Osteoblast (primary cell): ENCODE measurements around the gene C11orf68. TPM values are rescaled to one million over a fixed set of nuclear protein-coding genes. Genes with fewer than 3 reads are reported as not detected.

ENCODE experiments used
- DNase-seq: peaks from one replicate; pipeline ENCODE4 v3.0.0; 2011; ENCODE audit warnings: low spot score, mixed read lengths; ENCODE audit not compliant: insufficient read length; ENCODE audit errors: missing footprints
- H2AFZ ChIP-seq: 2 replicates; pipeline ENCODE4 v1.6.0; 2011; ENCODE audit warnings: mild to moderate bottlenecking, low read length
- H3K27ac ChIP-seq: 2 replicates; pipeline ENCODE4 v1.5.1; 2011; ENCODE audit warnings: mild to moderate bottlenecking, low read depth, low read length, moderate library complexity
- H3K27me3 ChIP-seq: 2 replicates; pipeline ENCODE4 v1.6.0; 2012; ENCODE audit warnings: mild to moderate bottlenecking, control low read depth, inconsistent platforms, low read length, moderate library complexity; ENCODE audit not compliant: insufficient read depth
- H3K36me3 ChIP-seq: 2 replicates; pipeline ENCODE4 v1.5.1; 2011; ENCODE audit warnings: mild to moderate bottlenecking, low read length, control low read depth, moderate library complexity; ENCODE audit not compliant: insufficient read depth
- H3K4me1 ChIP-seq: 2 replicates; pipeline ENCODE4 v1.5.1; 2011; ENCODE audit warnings: mild to moderate bottlenecking, low read length, control low read depth, moderate library complexity; ENCODE audit not compliant: insufficient read depth
- H3K4me2 ChIP-seq: 2 replicates; pipeline ENCODE4 v1.6.0; 2011; ENCODE audit warnings: mild to moderate bottlenecking, low read length; ENCODE audit not compliant: insufficient read depth
- H3K4me3 ChIP-seq: fragments of 200-600 bp; sonication (generic); 3 replicates; pipeline ENCODE4 v1.5.1; 2012; ENCODE audit warnings: mild to moderate bottlenecking, low read length, inconsistent platforms; ENCODE audit not compliant: insufficient read depth
- H3K79me2 ChIP-seq: 2 replicates; pipeline ENCODE4 v1.6.0; 2012; ENCODE audit warnings: mild to moderate bottlenecking, low read length, control low read depth, inconsistent platforms; ENCODE audit not compliant: insufficient read depth
- H3K9me3 ChIP-seq: 2 replicates; pipeline ENCODE4 v1.5.1; 2011; ENCODE audit warnings: low read depth, low read length, control low read depth
- H4K20me1 ChIP-seq: 2 replicates; pipeline ENCODE4 v1.6.0; 2012; ENCODE audit warnings: mild to moderate bottlenecking, low read length, control low read depth; ENCODE audit not compliant: insufficient read depth
- total RNA-seq: library from RNA; depleted of rRNA; stranded (reverse); fragments of >200 nt; gene quantifications from 2 replicates; pipeline ENCODE4 v1.2.3, GENCODE V29; 2012
- TF ChIP-seq, protein P1 (sequence below): IDR thresholded peaks from 2 replicates; pipeline ENCODE4 v1.5.1; 2011; ENCODE audit warnings: mild to moderate bottlenecking, low read depth, low read length, moderate library complexity; ENCODE audit errors: extremely low read depth

Gene C11orf68
- total RNA-seq, 1 donor, result 32.9 TPM

DNA sequence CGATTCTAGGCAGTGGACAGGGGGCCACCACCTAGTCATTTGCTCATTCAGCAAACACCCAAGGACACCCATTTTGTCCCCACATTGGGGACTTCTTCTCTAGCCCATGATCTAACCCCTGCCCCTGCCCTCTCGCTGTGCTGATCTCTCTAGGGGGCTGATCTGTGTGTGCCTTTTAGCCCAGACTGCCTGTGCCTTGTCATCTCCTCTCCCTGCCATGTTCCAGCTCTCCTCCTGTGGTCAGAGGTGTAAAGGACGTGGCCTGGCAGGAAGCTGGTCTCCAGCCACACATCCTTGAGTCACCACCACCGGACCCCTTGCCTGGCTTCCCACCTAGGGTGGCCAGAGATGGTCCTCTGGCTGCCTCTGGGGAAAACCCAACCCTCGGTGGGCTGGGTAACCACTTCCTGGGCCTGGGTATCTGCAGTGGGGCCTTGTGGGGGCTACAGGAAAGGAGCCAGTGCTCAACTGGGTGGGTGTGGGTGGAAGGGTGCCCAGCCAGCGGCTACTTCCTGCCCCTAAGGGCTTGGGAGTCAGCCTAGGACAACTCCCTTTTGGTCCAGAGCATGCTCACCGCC is 37.9 kb downstream of the C11orf68 start:
- H3K9me3 ChIP-seq, result no peaks in the 10 kb centered on the region
- peak; percentile 80 for DNase-seq
- peaks cover 37% of the 10 kb centered on the region for H3K36me3 ChIP-seq
- peaks cover 22% of the 10 kb centered on the region for H3K79me2 ChIP-seq
- H3K4me2 ChIP-seq, result no peak overlapping the region
- H3K4me1 ChIP-seq, result peaks cover 3% of the 10 kb centered on the region
- no peak overlapping the region for H3K4me3 ChIP-seq
- H3K27me3 ChIP-seq, result no peaks in the 10 kb centered on the region
- H3K27ac ChIP-seq, result no peak overlapping the region
- H4K20me1 ChIP-seq, result peaks cover 21% of the 10 kb centered on the region
- no peak overlapping the region for H2AFZ ChIP-seq
- TF ChIP-seq, protein P1, sequence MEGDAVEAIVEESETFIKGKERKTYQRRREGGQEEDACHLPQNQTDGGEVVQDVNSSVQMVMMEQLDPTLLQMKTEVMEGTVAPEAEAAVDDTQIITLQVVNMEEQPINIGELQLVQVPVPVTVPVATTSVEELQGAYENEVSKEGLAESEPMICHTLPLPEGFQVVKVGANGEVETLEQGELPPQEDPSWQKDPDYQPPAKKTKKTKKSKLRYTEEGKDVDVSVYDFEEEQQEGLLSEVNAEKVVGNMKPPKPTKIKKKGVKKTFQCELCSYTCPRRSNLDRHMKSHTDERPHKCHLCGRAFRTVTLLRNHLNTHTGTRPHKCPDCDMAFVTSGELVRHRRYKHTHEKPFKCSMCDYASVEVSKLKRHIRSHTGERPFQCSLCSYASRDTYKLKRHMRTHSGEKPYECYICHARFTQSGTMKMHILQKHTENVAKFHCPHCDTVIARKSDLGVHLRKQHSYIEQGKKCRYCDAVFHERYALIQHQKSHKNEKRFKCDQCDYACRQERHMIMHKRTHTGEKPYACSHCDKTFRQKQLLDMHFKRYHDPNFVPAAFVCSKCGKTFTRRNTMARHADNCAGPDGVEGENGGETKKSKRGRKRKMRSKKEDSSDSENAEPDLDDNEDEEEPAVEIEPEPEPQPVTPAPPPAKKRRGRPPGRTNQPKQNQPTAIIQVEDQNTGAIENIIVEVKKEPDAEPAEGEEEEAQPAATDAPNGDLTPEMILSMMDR, result no peak

DNA sequence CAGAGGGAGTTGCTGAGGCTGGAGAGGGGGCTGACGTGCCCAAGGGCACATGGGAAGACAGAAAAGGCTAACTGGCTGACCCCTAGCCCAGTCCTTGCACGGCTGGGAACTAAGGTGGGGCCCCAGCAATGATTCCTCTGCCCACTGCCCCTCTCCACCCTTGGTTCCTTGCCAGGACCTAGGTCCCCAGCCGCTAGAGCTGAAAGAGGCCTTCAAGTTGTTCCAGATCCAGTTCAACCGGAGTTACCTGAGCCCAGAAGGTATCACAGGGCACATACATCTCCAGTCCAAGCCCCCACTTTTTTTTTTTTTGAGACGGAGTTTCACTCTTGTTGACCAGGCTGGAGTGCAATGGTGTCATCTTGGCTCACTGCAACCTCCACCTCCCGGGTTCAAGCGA is 38.8 kb downstream of the C11orf68 start:
- DNase-seq, result no peak
- no peak overlapping the region for H2AFZ ChIP-seq
- peaks cover 14% of the 10 kb centered on the region for H3K79me2 ChIP-seq
- H3K36me3 ChIP-seq, result peaks cover 30% of the 10 kb centered on the region
- peaks cover 16% of the 10 kb centered on the region for H4K20me1 ChIP-seq
- TF ChIP-seq, protein P1, result no peak
- no peak overlapping the region for H3K4me3 ChIP-seq
- H3K9me3 ChIP-seq, result no peaks in the 10 kb centered on the region
- peaks cover 3% of the 10 kb centered on the region for H3K4me1 ChIP-seq
- H3K27ac ChIP-seq, result no peak overlapping the region
- H3K27me3 ChIP-seq, result no peaks in the 10 kb centered on the region
- no peak overlapping the region for H3K4me2 ChIP-seq

DNA sequence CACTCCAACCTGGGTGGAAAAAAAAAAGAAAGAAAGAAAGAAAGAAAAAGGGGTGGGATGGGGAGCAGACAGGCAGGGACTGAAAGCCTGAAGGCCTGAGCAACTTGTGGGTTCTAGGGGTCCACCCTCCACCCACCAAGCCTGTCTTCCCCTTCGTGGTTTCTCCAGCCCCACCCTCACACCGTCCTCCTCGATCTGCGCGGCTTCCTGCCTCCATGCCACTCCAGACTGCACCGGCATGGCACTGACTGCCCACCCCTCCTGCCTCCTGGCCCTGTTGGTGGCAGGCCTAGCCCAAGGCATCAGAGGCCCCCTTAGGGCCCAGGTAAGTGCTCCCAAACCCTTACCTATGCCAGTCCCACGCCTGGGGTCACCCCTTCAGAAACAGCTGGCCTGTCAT is 39.2 kb downstream of the C11orf68 start, which contains the start of gene CTSW:
TSS of gene CTSW (plus strand) at position 221 of the 400 bp plus-strand sequence. CDS start at position 239, 18 bp downstream.
- H3K27ac ChIP-seq, result no peak within 1 kb of the TSS
- H3K27me3 ChIP-seq, result no peaks in the 10 kb centered on the region
- DNase-seq, result peak; percentile 42
- peaks cover 3% of the 10 kb centered on the region for H3K4me1 ChIP-seq
- peaks cover 10% of the 10 kb centered on the region for H3K79me2 ChIP-seq
- H3K4me2 ChIP-seq, result no peak within 1 kb of the TSS
- TF ChIP-seq, protein P1, result no peak
- peaks cover 26% of the 10 kb centered on the region for H3K36me3 ChIP-seq
- H3K4me3 ChIP-seq, result no peak within 1 kb of the TSS
- H4K20me1 ChIP-seq, result peaks cover 12% of the 10 kb centered on the region
- H3K9me3 ChIP-seq, result no peaks in the 10 kb centered on the region
- no peak within 1 kb of the TSS for H2AFZ ChIP-seq

DNA sequence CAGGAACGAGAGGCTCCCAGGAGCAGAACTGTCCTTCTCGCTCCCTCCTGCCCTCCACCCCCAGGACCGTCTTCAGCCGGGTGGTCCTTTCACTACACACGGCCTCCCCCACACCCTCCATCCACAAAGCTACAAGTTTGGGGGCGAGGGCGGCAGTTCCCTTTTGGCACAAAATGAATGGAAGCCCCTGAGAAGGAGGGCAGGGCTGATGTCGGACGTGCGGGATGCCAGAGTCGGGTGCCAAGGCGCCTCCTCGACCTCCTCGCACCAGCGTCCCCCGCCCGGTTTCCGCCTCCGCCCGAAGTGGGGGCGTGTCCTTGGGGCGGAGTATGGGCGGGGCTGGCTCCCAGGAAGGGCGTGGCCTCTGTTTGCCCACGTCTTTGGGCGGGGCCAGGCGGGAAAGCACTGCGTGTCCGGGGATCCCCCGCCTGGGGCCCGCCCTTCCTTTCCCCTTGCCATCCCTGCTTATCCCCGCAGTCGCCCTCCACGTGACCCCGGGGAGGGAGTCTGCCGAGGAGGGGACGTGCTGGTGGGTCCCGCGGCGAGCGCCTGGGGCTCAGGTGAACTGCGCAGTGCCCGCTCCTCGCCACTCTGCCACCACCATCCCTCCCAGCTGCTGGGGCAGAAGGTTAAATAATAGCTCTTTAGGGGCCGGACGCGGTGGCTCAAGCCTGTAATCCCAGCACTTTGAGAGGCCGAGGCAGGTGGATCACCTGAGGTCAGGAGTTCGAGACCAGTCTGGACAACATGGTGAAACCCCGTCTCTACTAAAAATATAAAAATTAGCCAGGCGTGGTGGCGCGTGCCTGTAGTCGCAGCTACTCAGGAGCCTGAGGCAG is 45.3 kb downstream of the C11orf68 start:
- DNase-seq, result peak; percentile 99
- H3K79me2 ChIP-seq, result peaks cover 37% of the 10 kb centered on the region
- peak overlapping the region; percentile 72 for H2AFZ ChIP-seq
- H3K4me3 ChIP-seq, result peak overlapping the region; percentile 81
- peaks cover 11% of the 10 kb centered on the region for H4K20me1 ChIP-seq
- H3K4me1 ChIP-seq, result peaks cover 20% of the 10 kb centered on the region
- peaks cover 27% of the 10 kb centered on the region for H3K36me3 ChIP-seq
- no peaks in the 10 kb centered on the region for H3K27me3 ChIP-seq
- peak overlapping the region; percentile 80 for H3K27ac ChIP-seq
- H3K4me2 ChIP-seq, result peak overlapping the region; percentile 94
- TF ChIP-seq, protein P1, result no peak
- no peaks in the 10 kb centered on the region for H3K9me3 ChIP-seq
